GM18873 (cell line): ENCODE data around the gene EFNA2.
"Not testable (repeated sequence)": the region's sequence is repeated elsewhere in the genome, so short reads cannot be mapped to it uniquely, and the experiment has no call there.

ENCODE experiments used
- ATAC-seq: cut with Tn5 transposase; IDR thresholded peaks from one replicate; pipeline ENCODE4 v1.9.1; 2021; ENCODE audit warnings: mild to moderate bottlenecking, moderate library complexity, moderate number of reproducible peaks; ENCODE audit not compliant: unreplicated experiment, low FRiP score

The EFNA2 gene

GRCh38 chr19:1294688-1295087, 9.0 kb downstream of the EFNA2 start:
- no peak for ATAC-seq

DNA sequence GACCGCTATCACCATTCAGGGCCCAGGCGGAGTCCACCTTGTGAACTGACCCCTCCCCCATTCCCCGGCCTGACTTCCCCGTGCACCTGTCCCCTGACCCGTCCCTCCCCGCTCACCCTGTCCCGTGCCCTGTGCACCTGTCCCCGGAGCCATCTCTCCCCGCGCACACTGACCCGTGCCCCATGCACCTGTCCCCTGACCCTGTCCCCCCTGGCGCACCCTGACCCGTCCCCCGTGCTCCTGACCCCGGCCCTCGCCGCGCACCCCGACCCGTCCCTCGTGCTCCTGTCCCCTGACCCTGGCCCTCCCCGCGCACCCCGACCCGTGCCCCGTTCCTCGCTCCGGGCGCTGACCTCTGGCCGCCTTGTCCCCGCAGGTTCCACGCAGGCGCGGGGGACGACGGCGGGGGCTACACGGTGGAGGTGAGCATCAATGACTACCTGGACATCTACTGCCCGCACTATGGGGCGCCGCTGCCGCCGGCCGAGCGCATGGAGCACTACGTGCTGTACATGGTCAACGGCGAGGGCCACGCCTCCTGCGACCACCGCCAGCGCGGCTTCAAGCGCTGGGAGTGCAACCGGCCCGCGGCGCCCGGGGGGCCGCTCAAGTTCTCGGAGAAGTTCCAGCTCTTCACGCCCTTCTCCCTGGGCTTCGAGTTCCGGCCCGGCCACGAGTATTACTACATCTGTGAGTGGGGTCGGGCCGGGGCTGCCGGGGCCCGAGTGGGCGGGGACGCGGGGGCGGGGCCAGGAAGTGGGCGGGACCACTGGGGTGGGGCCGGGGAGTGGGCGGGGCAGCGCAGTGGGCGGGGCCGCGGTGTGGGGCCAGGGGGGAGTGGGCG, 9.7 kb downstream of the EFNA2 start:
- ATAC-seq, result no peak

- ATAC-seq, result no peak
Measured at GRCh38 chr19:1296078-1296477, 10.4 kb downstream of the EFNA2 start.

- no peak for ATAC-seq
Measured at GRCh38 chr19:1296575-1297271, 11.1 kb downstream of the EFNA2 start.

DNA sequence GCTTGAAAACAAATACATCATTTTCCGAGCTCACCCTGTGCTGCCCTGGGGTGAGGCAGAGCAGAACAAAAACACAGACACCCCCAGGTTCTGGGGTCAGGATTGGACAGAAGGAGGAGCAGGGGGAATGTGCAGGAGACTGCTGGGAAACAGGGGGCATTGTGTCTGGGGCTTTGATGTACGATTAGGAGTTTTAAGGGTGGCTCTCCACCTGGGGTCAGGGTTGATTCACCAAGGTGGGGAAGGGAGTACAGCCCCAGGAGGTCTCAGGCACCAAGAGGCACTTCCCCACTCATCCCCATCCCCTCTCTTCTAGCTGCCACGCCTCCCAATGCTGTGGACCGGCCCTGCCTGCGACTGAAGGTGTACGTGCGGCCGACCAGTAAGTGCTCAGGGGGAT, 12.6 kb downstream of the EFNA2 start:
- ATAC-seq, result no peak

DNA sequence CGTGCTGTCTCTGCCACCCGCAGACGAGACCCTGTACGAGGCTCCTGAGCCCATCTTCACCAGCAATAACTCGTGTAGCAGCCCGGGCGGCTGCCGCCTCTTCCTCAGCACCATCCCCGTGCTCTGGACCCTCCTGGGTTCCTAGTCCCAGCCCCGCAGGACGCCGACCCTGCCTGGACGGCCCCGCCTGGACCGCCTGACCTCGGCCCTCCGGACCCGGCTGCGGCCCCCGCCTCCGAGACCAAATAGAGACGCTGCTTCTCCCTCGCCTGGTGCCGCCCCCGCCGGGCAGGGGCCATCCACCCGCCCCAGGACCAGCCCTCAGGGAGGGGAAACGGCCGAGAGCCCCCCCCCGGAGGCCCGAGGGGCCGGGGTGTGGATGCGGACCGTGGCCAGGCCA, 14.1 kb downstream of the EFNA2 start:
- no peak for ATAC-seq

- ATAC-seq, result no peak
Measured at GRCh38 chr19:1300744-1301490, 15.2 kb downstream of the EFNA2 start.

DNA sequence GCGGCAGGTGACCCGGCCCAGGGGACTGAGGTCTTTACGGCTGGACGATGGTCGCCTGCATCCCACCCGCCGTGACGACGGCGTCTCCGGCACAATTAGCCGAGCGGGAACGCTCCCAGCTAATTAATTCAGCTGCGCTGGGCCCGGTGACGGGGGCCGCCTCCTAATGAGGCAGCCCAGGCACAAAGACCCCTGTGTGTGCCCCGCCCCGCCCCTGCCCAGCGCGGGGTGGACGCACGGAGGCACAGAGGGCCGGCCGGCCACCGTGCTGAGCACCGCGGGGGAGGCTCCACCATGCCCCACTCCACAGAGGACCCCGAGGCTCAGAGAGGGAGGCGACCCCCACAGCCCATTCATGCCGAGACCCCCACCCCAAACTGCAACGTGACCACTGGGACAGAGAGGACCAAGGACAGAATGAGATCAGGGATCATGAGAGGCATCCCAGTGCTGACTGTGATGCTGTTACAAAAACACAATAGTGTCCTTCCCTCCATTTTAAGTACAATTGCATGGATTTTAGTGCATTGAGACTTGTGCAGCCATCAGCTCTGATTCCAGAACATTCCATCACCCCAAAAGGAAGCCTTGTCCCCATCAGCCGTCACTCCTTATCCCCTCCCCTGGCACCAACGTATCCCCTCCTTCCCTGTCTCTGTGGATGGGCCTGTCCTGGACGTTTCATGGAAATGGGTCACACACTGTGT, 17.0 kb downstream of the EFNA2 start:
- ATAC-seq, result no peak

- no peak for ATAC-seq
Measured at GRCh38 chr19:1304197-1304924, 18.7 kb downstream of the EFNA2 start.

DNA sequence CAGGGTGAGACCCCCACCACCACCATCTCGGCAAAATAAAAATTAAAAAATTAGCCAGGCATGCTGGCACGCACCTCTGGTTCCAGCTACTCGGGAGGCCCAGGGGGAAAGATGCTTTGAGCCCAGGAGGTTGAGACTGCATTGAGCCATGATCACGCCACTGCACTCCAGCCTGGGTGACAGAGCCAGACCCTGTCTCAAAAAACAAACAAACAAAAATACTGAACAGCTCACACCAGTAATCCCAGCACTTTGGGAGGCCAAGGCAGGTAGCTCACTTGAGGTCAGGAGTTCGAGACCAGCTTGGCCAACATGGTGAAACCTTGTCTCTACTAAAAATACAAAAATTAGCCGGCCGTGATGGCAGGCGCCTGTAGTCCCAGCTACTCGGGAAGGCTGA, 19.7 kb downstream of the EFNA2 start:
- not testable (repeated sequence) for ATAC-seq

GRCh38 chr19:1307320-1307719, 21.6 kb downstream of the EFNA2 start:
- no peak for ATAC-seq

DNA sequence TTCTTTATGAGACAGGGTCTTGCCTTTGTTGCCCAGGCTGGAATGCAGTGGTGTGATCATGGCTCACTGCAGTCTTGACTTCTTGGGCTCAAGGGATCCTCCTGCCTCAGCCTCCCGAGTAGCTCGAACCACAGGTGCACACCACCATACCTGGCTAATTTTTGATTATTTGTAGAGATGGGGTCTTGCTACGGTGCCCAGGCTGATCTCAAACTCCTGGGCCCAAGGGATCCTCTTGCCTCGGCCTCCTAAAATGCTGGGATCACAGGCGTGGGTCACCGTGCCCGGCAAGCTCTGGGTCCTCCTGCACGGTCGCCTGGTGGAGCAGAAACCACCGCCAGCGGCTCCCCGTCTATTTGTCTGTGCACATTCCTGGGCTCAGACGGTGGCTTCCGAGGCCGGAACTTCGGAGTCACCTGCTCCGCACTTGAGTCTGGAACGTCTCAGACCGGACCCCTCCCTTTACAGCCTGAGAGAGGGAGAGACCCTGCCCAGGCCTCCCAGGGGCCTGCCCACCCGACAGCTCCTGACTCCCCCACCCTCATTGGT, 22.2 kb downstream of the EFNA2 start:
- no peak for ATAC-seq

- ATAC-seq, result no peak
Measured at GRCh38 chr19:1308718-1309117, 23.0 kb downstream of the EFNA2 start.

DNA sequence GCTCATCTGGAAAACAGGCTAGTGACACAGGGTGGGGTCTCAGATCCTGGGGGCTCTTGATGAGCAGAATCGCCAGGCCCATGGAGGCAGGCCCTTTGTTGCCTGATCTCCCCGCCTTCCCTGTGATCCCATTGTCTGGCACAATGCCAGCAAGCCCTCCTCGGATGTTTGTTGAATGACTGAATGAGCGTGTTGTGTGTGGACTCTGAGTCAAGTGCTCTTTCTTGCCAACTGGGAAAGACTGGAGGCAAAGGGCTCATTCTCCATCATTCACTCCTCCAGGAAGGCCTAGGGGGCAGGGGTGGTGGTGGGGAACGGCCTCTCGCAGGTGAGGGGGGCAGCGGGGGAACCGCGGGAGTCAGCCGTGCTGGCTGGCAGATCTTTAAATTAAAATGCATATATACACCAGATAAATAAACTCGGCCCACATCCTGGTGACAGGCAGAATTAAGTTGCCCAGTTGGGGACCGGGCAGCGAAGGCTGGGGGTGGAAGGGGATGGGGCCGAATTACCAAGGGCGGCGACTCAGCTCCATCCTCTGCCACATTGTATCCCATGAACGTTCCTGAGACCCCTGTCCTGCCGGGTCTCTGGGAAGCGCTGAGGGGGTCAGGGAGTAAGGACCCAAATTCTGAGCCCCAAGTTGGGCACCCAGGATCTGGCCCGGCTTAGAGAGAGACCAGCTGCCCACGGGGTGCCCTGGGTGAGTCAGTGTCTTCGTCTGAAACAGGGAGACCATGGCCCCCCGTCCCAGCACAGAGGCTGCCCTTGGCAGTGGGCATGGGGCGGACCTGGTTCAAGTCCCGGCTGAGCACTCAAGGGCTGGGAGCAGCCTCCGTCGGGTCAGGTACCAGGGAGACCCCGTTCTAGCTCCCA, 24.5 kb downstream of the EFNA2 start:
- ATAC-seq, result no peak

DNA sequence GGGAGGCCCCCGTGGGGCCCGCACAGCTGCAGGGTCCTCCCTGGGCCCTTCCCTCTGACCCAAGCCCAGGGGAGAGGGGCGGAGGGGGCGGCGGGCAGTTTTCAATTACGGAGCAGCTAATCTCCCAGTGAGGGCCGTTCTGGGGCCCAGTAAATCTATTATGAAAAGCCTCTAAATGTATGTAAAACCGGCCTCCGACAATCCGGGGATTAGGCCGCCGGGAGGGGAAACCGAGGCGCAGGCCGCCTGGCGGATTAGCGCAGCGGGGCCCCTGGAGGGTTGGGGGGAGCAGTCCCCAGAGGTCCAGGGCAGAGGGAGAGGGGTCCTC, 25.1 kb downstream of the EFNA2 start:
- ATAC-seq, result no peak

DNA sequence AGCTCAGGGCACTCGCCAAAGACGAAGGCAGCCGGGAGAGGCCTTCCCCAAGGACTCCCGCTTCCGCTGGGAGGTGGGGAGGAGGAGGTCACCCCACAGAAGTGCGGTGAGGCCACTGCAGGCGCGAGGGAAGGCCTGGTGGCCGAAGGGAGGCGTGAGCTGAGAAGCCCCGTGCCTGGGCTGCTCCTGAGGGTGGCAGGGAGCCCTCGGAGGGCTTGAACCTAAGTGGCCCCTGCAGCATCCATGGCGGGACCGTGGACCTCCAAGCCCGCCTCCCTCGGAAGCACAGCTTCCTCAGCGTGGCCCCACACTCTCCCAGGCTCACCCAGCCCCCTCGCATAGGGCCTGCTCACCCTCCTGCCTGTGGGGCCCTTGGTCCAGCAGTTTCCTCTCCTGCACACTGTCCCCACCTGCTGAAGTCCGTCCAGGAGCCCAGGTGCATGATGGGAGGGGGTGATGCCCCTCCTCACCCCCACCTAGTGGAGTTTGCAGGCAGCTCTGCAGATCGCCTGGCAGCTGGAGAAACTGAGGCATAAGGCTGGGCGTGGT, 25.9 kb downstream of the EFNA2 start:
- ATAC-seq, result no peak

GRCh38 chr19:1312767-1313694, 27.4 kb downstream of the EFNA2 start:
- no peak for ATAC-seq
